Prostate gland (tissue), 2 donors: ENCODE measurements around the gene LRRC71.

Experiments used
- CTCF ChIP-seq, 4 experiments: fragments of 200-600 bp in 2 of 4; fragments of 450-650 bp in 2 of 4; sonication (generic) in 2 of 4; IDR thresholded peaks; 1 replicate in 3 of 4; 2 replicates in 1 of 4; pipeline ENCODE4 v1.5.1; 2016 to 2019; ENCODE audit warnings: antibody characterized with exemption in 4 of 4, mild to moderate bottlenecking in 2 of 4, moderate library complexity in 2 of 4
- POLR2A ChIP-seq: fragments of 450-650 bp; IDR thresholded peaks from one replicate; pipeline ENCODE4 v1.6.1; 2016; ENCODE audit warnings: antibody characterized with exemption, mild to moderate bottlenecking
- POLR2AphosphoS5 ChIP-seq: sonication (generic); formaldehyde crosslinking; IDR thresholded peaks from one replicate; pipeline ENCODE4 v1.6.1; 2017; ENCODE audit warnings: antibody characterized with exemption

GRCh38 chr1:156914440-156914856, 6.0 kb upstream of the LRRC71 start:
- no peak for TF ChIP-seq CTCF (IDR thresholded peaks at IDR 0.05)
- TF ChIP-seq POLR2A: no peak
- TF ChIP-seq POLR2AphosphoS5: no peak
